Adipocyte (in vitro differentiated cells): Measurements from ENCODE around the gene NPR3.
A peak's percentile ranks its signal among the peaks of the same experiment; 100 is the strongest.

ENCODE experiments used
- DNase-seq: peaks from one replicate; pipeline ENCODE4 v3.0.0-alpha.2; 2015; ENCODE audit warnings: low read depth
- H3K27me3 ChIP-seq: replicated peaks from 2 replicates; pipeline ENCODE4 v1.7.0; 2013; ENCODE audit warnings: mild to moderate bottlenecking, low read length, moderate library complexity; ENCODE audit not compliant: control insufficient read depth, insufficient read depth
- H3K36me3 ChIP-seq: 2 replicates; pipeline ENCODE4 v1.7.0; 2013; ENCODE audit warnings: low read length, mild to moderate bottlenecking, moderate library complexity; ENCODE audit not compliant: control insufficient read depth, insufficient read depth, severe bottlenecking
- H3K4me1 ChIP-seq: 2 replicates; pipeline ENCODE4 v1.7.0; 2013; ENCODE audit warnings: mild to moderate bottlenecking, low read length, moderate library complexity; ENCODE audit not compliant: control insufficient read depth, insufficient read depth
- H3K4me3 ChIP-seq: 2 replicates; pipeline ENCODE4 v1.7.0; 2013; ENCODE audit warnings: mild to moderate bottlenecking, low read length, moderate library complexity
- H3K9ac ChIP-seq: 2 replicates; pipeline ENCODE4 v1.7.0; 2013; ENCODE audit warnings: mild to moderate bottlenecking, low read length, moderate library complexity
- H3K9me3 ChIP-seq: 2 replicates; pipeline ENCODE4 v1.7.0; 2013; ENCODE audit warnings: mild to moderate bottlenecking, low read length, moderate library complexity; ENCODE audit not compliant: control insufficient read depth

NPR3 gene

DNA sequence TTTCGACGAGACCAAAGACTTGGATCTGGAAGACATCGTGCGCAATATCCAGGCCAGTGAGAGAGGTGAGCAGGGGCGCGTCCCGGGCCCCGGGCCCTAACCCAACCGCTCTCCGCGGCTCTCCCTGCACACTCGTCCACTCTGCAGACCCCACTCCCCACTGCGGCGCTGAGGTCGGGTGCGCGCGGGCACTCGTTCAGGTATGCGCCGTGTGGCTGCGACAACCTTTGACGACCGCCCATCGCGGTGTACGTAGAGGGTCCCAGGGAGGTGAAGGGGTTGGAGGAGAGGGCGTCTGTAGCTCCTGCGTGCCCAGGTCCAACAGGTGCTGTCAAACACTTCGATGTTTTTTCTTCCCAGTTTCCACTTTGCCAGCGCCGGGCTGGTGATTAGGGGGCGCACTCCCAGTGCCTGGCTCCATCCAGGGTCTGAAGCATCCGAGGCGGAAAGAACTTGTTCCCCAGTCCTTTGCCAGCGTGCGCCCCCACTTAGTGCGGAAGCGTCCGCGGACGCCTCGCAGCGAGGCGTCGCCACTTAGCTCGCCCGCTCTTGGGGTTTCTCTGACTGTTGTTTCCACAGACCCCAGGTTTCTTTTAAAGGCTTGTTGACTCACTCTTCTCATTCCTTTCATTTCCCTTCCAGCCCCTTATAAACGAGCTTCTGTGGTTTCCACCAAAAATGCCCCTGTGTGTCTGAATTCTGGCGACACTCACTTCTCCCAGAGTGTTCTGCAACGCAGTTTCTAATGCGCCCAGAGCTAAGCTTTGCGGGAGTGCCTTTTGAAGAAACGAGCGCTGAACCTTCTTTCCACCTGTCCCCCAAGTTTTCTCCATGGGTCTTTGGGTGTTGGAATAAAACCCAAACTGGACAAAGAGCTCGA is 1.6 kb downstream of the NPR3 start:
- H3K4me1 ChIP-seq = peaks cover 18% of the 10 kb centered on the region
- H3K9ac ChIP-seq = peak overlapping the region; percentile 94
- H3K36me3 ChIP-seq = peaks cover 5% of the 10 kb centered on the region
- DNase-seq = peak; percentile 73
- H3K27me3 ChIP-seq = no peaks in the 10 kb centered on the region
- no peaks in the 10 kb centered on the region for H3K9me3 ChIP-seq
- peak overlapping the region; percentile 90 for H3K4me3 ChIP-seq

DNA sequence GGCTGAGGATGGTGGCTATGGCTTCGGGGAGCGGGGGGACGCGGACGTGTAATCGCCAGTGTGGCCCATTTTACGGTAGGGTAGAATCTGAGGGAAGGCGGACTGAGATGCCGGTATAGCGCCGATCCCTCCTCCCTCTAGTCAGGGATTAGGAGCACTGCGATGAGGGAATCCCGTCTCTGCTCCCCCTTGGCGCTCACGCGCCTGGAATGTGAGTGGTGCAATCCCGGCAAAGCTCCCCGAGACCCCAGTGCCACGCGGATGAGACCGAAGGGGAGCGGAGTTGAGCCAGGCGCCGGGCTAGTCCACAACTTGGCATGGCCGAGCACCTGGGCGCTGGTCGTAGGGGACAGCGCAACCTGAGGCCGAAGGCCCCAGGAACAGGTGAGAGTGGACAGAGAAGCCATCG is 2.2 kb downstream of the NPR3 start:
- Histone ChIP-seq H3K27me3 (no peaks in the 10 kb centered on the region), H3K4me1 (peaks cover 18% of the 10 kb centered on the region), H3K9ac (peak overlapping the region; percentile 94), H3K36me3 (peaks cover 5% of the 10 kb centered on the region), H3K9me3 (peaks cover under 1% of the 10 kb centered on the region), H3K4me3 (peak overlapping the region; percentile 90)
- DNase-seq = peak; percentile 70

DNA sequence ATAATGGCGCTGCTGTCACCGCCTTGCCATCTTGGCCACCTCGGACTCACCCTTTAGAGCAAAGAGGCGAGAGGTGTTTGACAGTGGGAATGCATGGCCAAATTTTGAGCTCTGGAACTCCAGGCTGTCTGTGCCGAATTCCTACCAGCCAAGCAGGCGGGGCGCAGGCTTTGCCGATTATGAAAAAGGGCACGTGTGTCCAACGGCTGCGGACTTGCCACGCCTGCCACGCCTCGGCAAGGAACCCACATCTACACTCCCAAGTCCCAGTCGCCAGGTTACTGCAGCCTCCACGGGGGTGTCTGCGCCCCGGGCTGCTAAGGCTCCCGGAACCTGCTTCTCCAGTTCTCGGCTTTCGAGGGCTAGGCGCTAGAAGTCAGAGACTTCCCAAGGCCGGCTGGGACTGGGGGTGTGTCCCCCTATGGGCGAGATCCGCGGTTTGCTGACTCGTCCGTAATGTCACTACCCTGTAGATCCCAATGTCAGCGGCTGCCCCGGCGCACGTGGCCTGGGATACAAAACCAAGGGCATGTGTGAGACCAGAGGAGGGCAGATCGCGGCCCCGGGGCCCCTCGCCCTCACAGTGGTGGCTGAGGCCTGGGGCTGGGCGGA is 2.8 kb downstream of the NPR3 start:
- peak; percentile 77 for DNase-seq
- H3K27me3 ChIP-seq = no peaks in the 10 kb centered on the region

DNA sequence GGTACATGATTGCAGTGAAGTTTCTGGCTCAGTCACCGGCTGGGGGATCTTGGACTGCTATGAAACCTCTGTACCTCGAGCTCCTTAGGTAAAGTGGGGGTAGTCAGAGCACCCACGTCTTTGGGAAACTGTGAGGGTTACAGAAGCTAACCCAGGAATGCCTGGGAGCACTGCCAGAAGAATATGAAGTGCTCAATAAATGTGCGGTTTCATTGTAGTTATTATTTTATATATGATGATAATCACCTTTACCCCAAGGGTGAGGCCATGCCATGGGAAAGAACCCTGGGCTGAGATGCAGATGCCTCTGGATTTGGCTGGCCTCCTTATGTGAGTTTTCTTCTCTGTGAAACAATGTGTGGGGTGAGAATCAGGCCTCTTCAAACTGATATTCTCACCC is 3.7 kb downstream of the NPR3 start:
- Histone ChIP-seq H3K4me1 (peaks cover 13% of the 10 kb centered on the region), H3K27me3 (no peaks in the 10 kb centered on the region), H3K9me3 (peaks cover 12% of the 10 kb centered on the region), H3K4me3 (peak overlapping the region; percentile 90), H3K9ac (peak overlapping the region; percentile 94), H3K36me3 (peaks cover 14% of the 10 kb centered on the region)
- peak; percentile 35 for DNase-seq

More for the DNA sequence above, 2.8 kb downstream of the NPR3 start:
- Histone ChIP-seq H3K36me3 (peaks cover 5% of the 10 kb centered on the region), H3K9me3 (peaks cover 2% of the 10 kb centered on the region), H3K4me3 (peak overlapping the region; percentile 90), H3K4me1 (peaks cover 18% of the 10 kb centered on the region), H3K9ac (peak overlapping the region; percentile 94)

DNA sequence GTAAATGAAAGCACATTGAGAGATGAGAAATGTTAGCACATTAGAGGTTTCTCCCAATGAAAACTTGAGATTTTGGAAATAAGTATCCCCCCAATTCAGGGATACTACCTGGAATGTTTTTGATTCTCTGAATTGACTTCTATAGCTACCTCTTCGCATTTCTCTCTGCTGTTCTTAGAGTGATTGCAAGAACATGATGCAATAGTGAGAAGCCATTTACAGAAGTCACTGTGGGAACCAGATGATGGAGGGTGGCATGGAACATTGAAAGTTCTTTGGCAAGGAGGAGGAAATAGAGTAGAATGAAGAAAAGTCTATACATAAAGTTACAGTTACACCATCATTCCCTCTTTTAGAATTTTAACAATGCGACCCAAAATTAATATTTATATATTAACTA is 9.2 kb downstream of the NPR3 start:
- H3K9me3 ChIP-seq = peaks cover 23% of the 10 kb centered on the region
- H3K36me3 ChIP-seq = peaks cover 55% of the 10 kb centered on the region
- DNase-seq = peak; percentile 20
- no peaks in the 10 kb centered on the region for H3K27me3 ChIP-seq
- H3K9ac ChIP-seq = no peak overlapping the region
- peaks cover 7% of the 10 kb centered on the region for H3K4me1 ChIP-seq
- H3K4me3 ChIP-seq = no peak overlapping the region

DNA sequence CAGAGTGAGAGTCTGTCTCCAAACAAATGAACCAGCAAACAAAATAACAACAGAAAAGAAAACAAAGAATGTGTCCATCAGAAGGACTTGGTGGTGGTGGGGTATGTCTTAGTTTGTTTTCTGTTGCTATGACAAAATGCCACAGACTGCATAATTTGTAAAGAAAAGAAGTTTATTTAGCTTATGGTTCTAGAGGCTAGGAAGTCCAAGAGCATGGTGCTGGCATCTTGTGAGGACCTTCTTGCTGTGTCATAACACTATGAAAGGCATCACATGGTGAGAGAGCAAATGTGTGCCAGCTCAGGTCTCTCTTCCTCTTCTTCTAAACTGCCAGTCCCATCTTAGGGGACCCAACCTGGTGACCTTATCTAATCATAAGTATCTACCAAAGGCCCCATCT is 10.5 kb downstream of the NPR3 start:
- no peak for DNase-seq
- peaks cover 64% of the 10 kb centered on the region for H3K36me3 ChIP-seq
- H3K9me3 ChIP-seq = peaks cover 23% of the 10 kb centered on the region
- no peaks in the 10 kb centered on the region for H3K4me1 ChIP-seq
- H3K27me3 ChIP-seq = no peaks in the 10 kb centered on the region
- no peak overlapping the region for H3K9ac ChIP-seq
- no peak overlapping the region for H3K4me3 ChIP-seq

DNA sequence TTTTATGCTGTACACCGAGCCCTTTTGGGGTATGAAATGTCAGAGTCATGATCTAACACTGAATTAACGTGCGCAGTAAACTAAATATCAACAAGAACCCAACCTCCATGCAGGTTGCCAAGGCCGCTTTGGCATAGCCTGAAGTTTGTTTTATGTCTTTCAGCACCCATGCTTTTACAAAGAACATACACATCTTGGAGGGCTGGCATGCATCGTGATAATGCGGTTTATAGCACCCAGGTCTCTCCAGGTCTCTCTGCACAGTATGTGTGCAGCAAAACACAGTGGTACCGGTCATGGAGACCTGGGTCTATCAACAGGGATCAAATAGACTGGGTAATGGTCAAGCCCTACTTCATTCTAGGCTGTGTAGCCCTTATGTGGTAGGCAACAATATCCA is 11.8 kb downstream of the NPR3 start:
- H3K4me1 ChIP-seq = no peaks in the 10 kb centered on the region
- no peaks in the 10 kb centered on the region for H3K27me3 ChIP-seq
- H3K4me3 ChIP-seq = no peak overlapping the region
- peaks cover 31% of the 10 kb centered on the region for H3K9me3 ChIP-seq
- H3K9ac ChIP-seq = no peak overlapping the region
- H3K36me3 ChIP-seq = peaks cover 77% of the 10 kb centered on the region
- DNase-seq = no peak

DNA sequence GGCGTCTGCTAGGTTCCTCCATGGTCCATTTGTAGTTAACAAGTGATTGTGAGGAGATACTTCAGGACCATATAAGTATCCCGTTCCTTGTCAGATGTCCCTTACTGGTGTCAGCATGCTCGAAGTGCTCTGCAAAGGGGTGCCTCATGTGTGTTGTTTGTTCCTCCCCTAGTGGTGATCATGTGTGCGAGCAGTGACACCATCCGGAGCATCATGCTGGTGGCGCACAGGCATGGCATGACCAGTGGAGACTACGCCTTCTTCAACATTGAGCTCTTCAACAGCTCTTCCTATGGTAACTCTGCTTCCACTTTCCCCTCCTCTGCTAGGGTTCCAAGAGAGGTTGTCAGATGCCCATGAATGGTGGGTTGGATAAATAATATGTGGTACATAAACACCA is 13.4 kb downstream of the NPR3 start:
- Histone ChIP-seq H3K9ac (no peak overlapping the region), H3K4me3 (no peak overlapping the region), H3K9me3 (peaks cover 22% of the 10 kb centered on the region), H3K27me3 (no peaks in the 10 kb centered on the region), H3K36me3 (peaks cover 75% of the 10 kb centered on the region), H3K4me1 (no peaks in the 10 kb centered on the region)
- DNase-seq = no peak

DNA sequence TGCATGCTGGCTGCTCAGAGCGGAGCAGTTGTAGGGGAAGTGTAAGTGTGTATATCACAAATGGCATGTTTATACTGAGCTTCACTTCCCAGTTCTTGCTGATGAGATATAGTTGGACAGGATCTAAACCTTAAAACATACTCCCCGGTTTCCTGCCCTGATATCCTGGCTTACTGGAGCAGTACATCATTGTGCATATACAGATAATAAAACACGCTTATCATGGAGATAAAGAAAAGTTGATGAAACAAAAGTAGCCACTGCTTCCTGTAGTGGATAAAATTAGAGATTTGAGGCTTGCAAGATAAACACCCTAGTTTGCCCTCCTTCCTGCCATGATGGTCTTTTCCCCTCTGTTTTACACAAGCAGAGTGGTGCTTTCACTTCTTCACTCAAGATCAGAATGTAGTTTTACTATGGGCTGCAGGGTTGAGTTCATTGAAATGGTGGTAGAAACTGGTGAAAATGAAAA is 15.0 kb downstream of the NPR3 start:
- DNase-seq = no peak
- Histone ChIP-seq H3K9ac (no peak overlapping the region), H3K36me3 (peaks cover 77% of the 10 kb centered on the region), H3K9me3 (peaks cover 14% of the 10 kb centered on the region), H3K27me3 (no peaks in the 10 kb centered on the region), H3K4me1 (no peaks in the 10 kb centered on the region), H3K4me3 (no peak overlapping the region)

DNA sequence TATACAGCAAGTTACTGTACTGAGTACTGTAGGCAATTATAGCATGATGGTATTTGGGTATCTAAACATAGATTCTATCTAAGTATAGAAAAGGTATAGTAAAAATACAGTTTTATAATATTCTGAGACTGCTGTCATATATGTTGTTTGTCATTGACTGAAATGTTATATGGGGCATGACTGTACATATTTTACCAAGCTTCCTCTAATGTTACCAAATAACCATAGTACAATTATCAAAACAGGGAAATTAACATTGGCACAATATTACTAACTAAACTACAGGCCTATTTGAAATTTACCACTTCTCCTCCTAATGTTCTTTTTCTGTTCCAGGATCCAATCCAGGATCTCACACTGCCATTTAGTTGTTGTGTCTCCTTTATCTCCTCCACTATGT is 18.5 kb downstream of the NPR3 start:
- Histone ChIP-seq H3K9me3 (peaks cover 8% of the 10 kb centered on the region), H3K4me3 (no peak overlapping the region), H3K4me1 (no peaks in the 10 kb centered on the region), H3K36me3 (peaks cover 63% of the 10 kb centered on the region), H3K27me3 (no peaks in the 10 kb centered on the region), H3K9ac (no peak overlapping the region)
- no peak for DNase-seq

DNA sequence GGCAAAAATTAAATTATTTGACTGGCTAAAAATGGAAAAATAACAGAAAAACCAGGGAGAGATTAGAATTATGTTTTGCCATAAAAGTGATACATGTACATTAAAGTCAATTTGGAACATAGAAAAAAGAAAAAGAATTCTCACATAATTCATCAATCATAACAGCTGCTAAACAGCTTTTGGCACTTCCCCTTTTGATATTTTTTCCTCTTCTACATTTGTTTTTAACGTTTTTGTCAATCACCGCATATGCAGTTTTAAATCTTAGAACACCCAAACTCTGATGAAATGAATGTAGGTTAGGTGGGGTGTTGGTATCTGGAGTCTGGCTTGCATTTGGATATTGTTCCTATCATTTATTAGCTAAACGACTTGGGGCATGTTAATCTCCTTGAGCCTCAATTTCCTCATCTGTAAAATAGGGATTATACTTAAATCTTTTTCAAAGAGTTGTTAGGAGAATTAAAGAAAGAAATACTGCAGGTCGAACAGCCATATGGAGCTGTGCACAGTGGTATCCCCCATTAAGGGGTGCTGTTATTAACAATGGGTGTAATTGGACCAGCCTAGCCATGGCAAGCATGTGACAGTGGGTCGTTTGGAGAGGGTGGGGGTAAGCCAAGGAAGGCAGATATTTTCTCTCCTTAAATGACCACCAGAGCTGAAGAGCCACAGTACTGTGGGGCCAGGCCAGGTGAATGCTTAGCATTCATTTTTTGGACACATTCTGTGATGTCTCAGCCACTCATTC is 22.6 kb downstream of the NPR3 start:
- Histone ChIP-seq H3K36me3 (peaks cover 33% of the 10 kb centered on the region), H3K9ac (no peak overlapping the region), H3K9me3 (no peaks in the 10 kb centered on the region), H3K4me1 (peaks cover 10% of the 10 kb centered on the region), H3K4me3 (no peak overlapping the region), H3K27me3 (no peaks in the 10 kb centered on the region)
- DNase-seq = no peak
